ENCODE data around the gene HBM.
A peak's percentile ranks its signal among the peaks of the same experiment; 100 is the strongest.
"Not testable (repeated sequence)": the region's sequence is repeated elsewhere in the genome, so short reads cannot be mapped to it uniquely, and the experiment has no call there.

Gene HBM

DNA sequence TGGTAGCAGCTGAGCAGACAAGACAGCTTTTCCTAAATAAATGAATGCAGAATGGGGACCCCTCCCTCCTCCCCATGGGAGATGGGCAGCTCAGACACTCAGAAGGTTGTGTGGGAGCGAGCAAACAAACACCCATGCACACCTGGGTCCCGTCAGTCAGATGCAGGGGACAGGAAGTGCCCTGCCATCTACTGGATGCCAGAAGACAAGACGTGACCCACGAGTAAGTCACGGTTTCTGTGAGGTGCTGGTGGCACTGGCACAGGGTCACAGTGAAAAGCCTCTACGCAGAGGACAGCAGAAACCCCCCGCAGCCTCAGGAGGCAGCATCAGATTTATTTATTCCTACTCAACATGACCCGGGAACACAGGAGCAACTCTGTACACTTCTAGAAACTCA is 22.9 kb downstream of the HBM start:
- peak; percentile 33 for DNase-seq

DNA sequence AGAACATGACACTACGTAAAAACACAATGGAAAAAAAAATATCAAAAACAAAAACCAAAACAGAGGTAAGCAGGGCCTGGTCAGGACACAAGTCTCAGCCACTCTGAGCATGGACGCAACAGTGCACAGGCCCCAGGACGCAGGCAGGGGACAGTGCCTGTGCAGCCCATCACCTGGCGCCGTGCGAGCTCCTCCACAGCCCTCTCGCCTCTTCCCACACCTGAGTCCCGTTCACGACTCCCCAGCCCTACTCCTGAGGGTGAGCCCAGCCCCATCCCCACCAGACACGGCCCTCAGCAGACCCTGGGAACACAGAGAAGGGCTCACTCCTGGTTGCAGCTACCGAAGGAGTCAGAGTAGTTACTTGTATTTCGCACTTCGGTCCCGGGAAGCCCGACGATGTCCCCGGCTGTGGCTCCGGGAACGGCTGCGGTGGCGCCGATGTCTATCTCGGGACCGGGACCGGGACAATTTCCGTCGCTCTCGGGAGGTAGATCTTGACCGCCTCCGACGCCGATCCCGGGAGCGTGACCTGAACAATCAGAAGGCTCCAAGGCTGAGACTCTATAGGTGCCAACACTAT is 23.9 kb downstream of the HBM start:
- no peak for DNase-seq

DNA sequence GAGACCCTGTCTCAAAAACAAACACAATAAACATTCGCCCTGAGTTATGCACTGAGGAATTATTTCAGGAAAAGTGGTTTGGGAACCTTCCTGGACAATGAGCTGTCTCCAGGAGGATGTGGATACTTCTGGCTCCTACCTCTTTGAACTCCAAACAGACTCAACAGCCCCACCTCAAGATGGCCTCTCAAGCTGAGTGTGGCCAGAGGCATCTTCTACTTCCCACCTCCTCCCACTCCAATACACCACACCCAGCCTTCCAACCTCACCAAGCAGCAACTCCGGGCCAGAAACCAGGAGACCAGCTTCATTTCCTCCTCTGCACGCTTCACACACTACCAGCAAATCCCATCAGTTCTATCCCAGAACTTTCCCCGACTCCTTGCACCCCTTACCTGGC is 26.1 kb downstream of the HBM start:
- no peak for DNase-seq

DNA sequence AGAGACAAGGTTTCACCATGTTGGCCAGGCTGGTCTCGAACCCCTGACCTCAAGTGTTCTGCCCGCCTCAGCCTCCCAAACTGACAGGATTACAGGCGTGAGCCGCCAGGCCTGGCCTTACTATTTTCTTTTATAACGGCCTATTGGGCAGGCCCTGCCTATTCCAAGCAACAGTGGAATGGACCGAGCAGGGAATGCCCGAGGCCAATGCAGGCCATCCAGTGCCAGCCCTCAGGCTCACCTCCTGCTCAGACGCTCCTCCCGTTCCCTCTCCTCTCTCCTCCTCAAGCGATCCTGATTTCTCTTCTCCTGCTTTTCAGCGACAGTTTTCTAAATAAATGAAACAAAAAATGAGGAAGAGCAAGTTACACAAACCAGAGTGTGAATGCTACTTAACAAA is 26.9 kb downstream of the HBM start:
- no peak for DNase-seq

DNA sequence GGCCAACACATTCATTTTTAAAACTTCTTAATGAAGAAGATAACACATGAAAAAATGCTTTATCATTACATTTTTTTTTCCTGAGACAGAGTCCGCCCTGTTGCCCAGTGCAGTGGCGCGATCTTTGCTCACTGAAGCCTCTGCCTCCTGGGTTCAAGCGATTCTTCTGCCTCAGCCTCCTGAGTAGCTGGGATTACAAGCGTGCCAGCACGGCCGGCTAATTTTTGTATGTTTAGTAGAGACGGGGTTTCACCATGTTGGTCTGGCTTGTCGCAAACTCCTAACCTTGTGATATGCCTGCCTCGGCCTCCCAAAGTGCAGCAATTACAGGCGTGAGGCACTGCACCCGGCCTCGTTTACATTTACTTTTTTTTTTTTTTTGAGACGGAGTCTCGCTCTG is 27.7 kb downstream of the HBM start:
- DNase-seq = no peak

DNA sequence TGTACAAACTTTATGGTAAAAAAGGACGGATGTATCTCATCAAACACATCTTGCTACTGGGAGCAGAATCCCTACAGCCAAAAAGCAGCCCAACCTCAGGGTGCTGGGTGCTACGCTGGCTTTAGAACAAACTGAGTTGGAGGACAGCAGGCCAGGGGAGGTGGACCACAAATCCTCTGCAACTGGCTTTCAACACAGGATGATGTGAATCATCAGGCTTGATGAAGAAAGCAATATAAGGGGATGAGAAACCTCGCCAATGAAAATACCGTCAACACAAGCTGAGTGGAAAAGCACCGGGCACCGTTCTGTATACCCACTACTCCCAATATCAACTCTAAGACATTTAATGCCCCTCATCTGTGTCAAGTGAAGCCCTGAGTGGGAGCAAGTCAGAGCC is 28.7 kb downstream of the HBM start:
- DNase-seq = no peak

DNA sequence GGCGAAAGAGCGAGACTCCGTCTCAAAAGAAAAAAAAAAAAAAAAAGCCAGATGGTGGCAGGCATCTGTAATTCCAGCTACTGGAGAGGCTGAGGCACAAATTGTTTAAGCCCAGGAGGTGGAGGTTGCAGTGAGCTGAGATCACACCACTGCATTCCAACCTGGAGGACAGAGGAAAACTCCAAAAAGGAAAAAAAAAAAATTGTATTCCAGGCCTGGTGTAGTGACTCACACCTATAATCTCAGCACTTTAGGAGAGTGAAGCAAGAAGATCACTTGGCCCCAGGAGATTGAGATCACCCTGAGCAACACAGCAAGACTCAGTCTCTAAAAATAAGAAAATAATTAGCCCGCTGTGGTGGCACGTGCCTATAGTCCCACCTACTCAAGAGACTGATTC is 34.6 kb downstream of the HBM start:
- no peak for DNase-seq

DNA sequence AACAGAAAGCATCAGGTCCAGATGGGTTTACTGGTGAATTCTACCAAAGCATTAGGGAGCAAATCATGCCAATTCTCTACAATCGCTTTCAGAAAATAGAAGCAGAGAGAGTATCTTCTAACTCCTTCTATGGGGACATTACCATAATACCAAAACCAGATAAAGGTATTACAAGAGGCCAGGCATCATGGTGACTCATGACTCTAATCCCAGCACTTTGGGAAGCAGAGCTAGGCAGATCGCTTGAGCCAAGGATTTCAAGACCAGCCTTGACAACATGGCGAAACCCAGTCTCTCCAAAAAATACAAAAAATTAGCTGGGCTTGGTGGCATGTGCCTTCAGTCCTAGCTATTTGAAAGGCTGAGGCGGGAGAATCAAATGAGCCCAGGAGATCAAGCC is 37.5 kb downstream of the HBM start:
- DNase-seq = no peak

DNA sequence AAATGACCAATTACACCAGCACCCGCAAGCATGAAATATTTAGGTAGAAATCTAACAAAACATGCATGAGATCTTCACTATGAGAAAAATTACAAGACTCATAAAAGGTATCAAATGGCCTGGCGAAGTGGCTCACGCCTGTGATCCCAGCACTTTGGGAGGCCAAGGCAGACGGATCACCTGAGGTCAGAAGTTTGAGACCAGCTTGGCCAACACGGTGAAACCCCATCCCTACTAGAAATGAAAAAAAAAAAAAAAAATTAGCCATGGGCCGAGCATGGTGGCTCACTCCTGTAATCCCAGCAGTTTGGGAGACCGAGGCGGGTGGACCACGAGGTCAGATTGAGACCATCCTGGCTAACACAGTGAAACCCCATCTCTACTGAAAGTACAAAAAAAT is 38.3 kb downstream of the HBM start:
- DNase-seq = not testable (repeated sequence)

DNA sequence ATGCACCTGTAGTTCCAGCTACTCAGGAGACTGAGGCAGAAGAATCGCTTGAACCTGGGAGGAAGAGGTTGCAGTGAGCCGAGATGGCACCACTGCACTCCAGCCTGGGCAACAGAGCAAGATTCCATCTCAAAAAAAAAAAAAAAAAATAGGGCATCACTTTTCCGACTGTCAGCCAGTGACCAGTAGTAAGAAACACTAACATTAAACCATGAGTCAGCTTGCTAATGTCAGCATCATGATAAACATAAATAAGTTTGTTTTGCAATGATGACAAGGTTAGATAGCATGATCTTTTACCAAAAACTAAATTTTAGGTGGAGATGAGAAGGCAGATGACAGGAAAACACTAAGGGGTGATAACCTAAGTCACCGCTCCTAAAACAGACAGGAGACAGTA is 43.6 kb downstream of the HBM start:
- not testable (repeated sequence) for DNase-seq

DNA sequence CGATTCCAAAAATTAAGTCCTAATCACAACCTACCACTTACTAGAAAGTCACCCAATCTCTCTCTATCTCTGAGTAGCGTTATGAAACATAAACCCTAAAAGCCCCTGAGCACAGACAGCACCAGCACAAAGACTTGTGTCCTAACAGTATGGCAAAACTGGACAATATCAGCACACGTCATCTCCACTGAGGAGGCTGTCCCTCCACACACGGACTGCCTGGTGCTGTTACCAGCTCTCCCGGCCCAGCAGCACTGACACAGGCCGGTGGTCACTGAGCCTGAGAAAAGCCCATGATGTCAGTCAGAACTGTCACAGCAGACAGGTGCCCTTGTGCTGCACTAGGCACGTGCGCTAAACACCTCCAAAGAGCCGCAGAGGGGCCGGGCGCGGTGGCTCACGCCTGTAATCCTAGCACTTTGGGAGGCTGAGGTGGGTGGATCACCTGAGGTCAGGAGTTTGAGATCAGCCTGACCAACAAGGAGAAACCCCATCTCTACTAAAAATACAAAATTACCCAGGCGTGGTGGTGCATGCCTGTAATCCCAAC is 45.9 kb downstream of the HBM start:
- not testable (repeated sequence) for DNase-seq

DNA sequence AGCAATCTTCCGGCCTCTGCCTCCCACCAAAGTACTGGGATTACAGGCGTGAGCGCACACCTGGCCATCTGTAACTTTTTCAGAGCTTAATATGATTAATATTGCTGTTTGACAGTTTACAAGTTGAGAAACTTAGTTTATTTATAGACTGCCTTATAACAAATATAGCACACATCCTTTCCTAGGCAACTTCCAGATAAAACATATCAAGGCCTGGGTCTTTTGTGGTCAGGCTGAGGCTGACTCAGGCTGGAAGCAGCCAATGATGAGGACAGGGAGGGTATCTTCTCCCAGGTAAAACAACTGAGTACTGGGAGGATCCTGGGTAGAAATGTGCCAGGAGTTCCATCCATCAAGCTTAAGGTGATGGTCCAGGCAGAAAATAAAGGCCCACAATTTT is 47.2 kb downstream of the HBM start:
- DNase-seq = no peak
